ENCODE data around the gene TIMM44. TPM values are rescaled to one million over a fixed set of nuclear protein-coding genes. Genes with fewer than 3 reads are reported as not detected.
A peak's percentile ranks its signal among the peaks of the same experiment; 100 is the strongest.

The TIMM44 gene
- total RNA-seq, 1 donor from 2014 or later: 92.5 TPM

- Mint-ChIP-seq H3K4me3 (no peak overlapping the region), H3K9me3 (no peaks in the 10 kb centered on the region), H3K36me3 (ENCODE audit: low read depth) (peaks cover 38% of the 10 kb centered on the region), H3K27me3 (peaks cover 1% of the 10 kb centered on the region), H3K27ac (no peak overlapping the region), H3K4me1 (peaks cover 11% of the 10 kb centered on the region)
- intact Hi-C loops (cut with micrococcal nuclease): loop anchor here (1.0 to 10.0 kb wide), 4 partner anchors 14 to 394 kb away; partner anchors contain the start of genes PNPLA6 and TIMM44
- TF ChIP-seq CTCF (IDR thresholded peaks at IDR 0.05): no peak
- peak; percentile 56 for ATAC-seq (ENCODE audit: low read depth)
- ChIA-PET CTCF (interaction anchor here (0.9 to 1.2 kb wide), 2 partner anchors 9 to 11 kb away, joined by 4 to 5 read pairs; partner anchors contain the start of gene SNAPC2), POLR2A (interaction anchor here (0.6 to 2.0 kb wide), 6 partner anchors 8 to 456 kb away, joined by 3 to 14 read pairs (median 5); partner anchors contain the start of gene SNAPC2)
- DNase-seq: peak; percentile 49
These were observed 14.4 kb downstream of the TIMM44 start for GRCh38 chr19:7928741-7929701.

- Mint-ChIP-seq H3K9me3 (no peaks in the 10 kb centered on the region), H3K36me3 (ENCODE audit: low read depth) (peaks cover 34% of the 10 kb centered on the region), H3K27me3 (peaks cover 1% of the 10 kb centered on the region), H3K4me3 (peak overlapping the region; percentile 19), H3K4me1 (peaks cover 12% of the 10 kb centered on the region), H3K27ac (no peak overlapping the region)
- POLR2A ChIA-PET: interaction anchor here (1.3 kb wide), 1 partner anchor 15 kb away, joined by 3 read pairs; the partner anchor contains the start of gene TIMM44
- TF ChIP-seq CTCF (IDR thresholded peaks at IDR 0.05): no peak
- no peak for ATAC-seq (ENCODE audit: low read depth)
- no peak for DNase-seq
- CTCF ChIA-PET: interaction anchor here (0.9 kb wide), 1 partner anchor 10 kb away, joined by 4 read pairs; no protein-coding TSS in a partner anchor
- intact Hi-C loops (cut with micrococcal nuclease): loop anchor here (5.0 to 10.0 kb wide), 3 partner anchors 74 to 394 kb away; partner anchors contain the start of gene PNPLA6
These were observed 15.1 kb downstream of the TIMM44 start for GRCh38 chr19:7928334-7928706.

- CTCF ChIA-PET: interaction anchor here (1.1 kb wide), 1 partner anchor 16 kb away, joined by 3 read pairs; the partner anchor contains the start of gene TIMM44
- no peak for DNase-seq
- Mint-ChIP-seq H3K4me1 (peaks cover 15% of the 10 kb centered on the region), H3K27ac (no peak overlapping the region), H3K4me3 (no peak overlapping the region), H3K27me3 (peaks cover 1% of the 10 kb centered on the region), H3K9me3 (no peaks in the 10 kb centered on the region), H3K36me3 (ENCODE audit: low read depth) (peaks cover 32% of the 10 kb centered on the region)
- no peak for TF ChIP-seq CTCF (IDR thresholded peaks at IDR 0.05)
- POLR2A ChIA-PET: interaction anchor here (0.8 to 1.3 kb wide), 2 partner anchors 16 to 1832 kb away, joined by 3 read pairs; partner anchors contain the start of gene TIMM44
- intact Hi-C loops (cut with micrococcal nuclease): loop anchor here (5.0 to 10.0 kb wide), 3 partner anchors 75 to 393 kb away; partner anchors contain the start of gene PNPLA6
- ATAC-seq (ENCODE audit: low read depth): no peak
These were observed 15.7 kb downstream of the TIMM44 start for GRCh38 chr19:7927605-7928333.

- TF ChIP-seq CTCF (IDR thresholded peaks at IDR 0.05): no peak
- H3K27ac Mint-ChIP-seq: no peak overlapping the region
- no peak for ATAC-seq (ENCODE audit: low read depth)
- H3K4me1 Mint-ChIP-seq: peaks cover 19% of the 10 kb centered on the region
- DNase-seq: no peak
- H3K4me3 Mint-ChIP-seq: peak overlapping the region; percentile 70
- H3K27me3 Mint-ChIP-seq: peaks cover 1% of the 10 kb centered on the region
- CTCF ChIA-PET: interaction anchor here (0.8 to 1.1 kb wide), 2 partner anchors 17 kb away, joined by 3 read pairs; partner anchors contain the start of gene TIMM44
- H3K9me3 Mint-ChIP-seq: no peaks in the 10 kb centered on the region
- peaks cover 29% of the 10 kb centered on the region for H3K36me3 Mint-ChIP-seq (ENCODE audit: low read depth)
- POLR2A ChIA-PET: interaction anchor here (0.7 to 1.3 kb wide), 5 partner anchors 16 to 1831 kb away, joined by 3 to 4 read pairs (median 3); partner anchors contain the start of gene TIMM44
- intact Hi-C loops (cut with micrococcal nuclease): loop anchor here (5.0 to 10.0 kb wide), 3 partner anchors 75 to 392 kb away; partner anchors contain the start of gene PNPLA6
These were observed 16.5 kb downstream of the TIMM44 start for GRCh38 chr19:7926727-7927604.
